ENCODE data around the gene KCTD8.

DNA sequence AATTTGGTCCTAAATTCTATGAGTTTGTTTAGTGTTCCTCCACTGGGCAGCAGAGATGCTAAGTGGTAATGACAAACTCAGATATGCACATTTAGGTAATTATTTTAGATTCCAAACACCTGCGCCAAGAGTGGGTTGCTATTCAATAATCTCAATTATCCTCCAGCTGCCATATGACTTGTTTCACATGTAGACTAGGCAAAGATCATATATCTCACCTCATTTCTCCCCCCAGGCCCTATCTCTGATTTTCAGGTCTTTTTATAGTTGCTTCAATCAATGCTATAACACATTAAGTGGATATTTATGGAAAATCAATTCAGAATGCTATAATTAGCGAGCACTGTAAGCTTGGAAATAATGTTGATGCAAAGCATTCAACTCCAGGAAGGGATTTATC, 217.6 kb downstream of the KCTD8 start:
- no peak for TF ChIP-seq POLR2A (IDR thresholded peaks at IDR 0.05)
- TF ChIP-seq, protein P1, sequence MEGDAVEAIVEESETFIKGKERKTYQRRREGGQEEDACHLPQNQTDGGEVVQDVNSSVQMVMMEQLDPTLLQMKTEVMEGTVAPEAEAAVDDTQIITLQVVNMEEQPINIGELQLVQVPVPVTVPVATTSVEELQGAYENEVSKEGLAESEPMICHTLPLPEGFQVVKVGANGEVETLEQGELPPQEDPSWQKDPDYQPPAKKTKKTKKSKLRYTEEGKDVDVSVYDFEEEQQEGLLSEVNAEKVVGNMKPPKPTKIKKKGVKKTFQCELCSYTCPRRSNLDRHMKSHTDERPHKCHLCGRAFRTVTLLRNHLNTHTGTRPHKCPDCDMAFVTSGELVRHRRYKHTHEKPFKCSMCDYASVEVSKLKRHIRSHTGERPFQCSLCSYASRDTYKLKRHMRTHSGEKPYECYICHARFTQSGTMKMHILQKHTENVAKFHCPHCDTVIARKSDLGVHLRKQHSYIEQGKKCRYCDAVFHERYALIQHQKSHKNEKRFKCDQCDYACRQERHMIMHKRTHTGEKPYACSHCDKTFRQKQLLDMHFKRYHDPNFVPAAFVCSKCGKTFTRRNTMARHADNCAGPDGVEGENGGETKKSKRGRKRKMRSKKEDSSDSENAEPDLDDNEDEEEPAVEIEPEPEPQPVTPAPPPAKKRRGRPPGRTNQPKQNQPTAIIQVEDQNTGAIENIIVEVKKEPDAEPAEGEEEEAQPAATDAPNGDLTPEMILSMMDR (IDR thresholded peaks at IDR 0.05): no peak
